Measurements from ENCODE around the gene RCBTB2. TPM values are rescaled to one million over a fixed set of nuclear protein-coding genes. Genes with fewer than 3 reads are reported as not detected.

Gene RCBTB2
- polyA plus RNA-seq, 3 donors, result 55.5 to 100 (median 64.4) TPM

GRCh38 chr13:48514793-48515192, 18.1 kb downstream of the RCBTB2 start:
- Mint-ChIP-seq H3K27ac (no peak overlapping the region), H3K9me3 (no peaks in the 10 kb centered on the region), H3K4me3 (no peak overlapping the region), H3K36me3 (peaks cover 86% of the 10 kb centered on the region in 2 donors), H3K27me3 (ENCODE audit: low read depth in 3 of 3) (no peaks in the 10 kb centered on the region), H3K4me1 (peaks cover 19% of the 10 kb centered on the region)
- Histone ChIP-seq H3K4me1 (ENCODE audit: control insufficient read depth in 1 of 2, insufficient read depth in 2 of 2, low read length in 2 of 2) (peaks cover 5% of the 10 kb centered on the region in 2 donors), H3K4me3 (replicated peaks in 1 of 3; ENCODE audit: low read depth in 2 of 3, low read length in 3 of 3) (no peak overlapping the region), H3K27ac (ENCODE audit: low read depth in 1 of 2, low read length in 2 of 2) (no peak overlapping the region), H3K9me3 (replicated peaks in 1 of 2; ENCODE audit: control insufficient read depth in 1 of 2, insufficient read depth in 1 of 2, low read length in 2 of 2) (no peaks in the 10 kb centered on the region), H4K20me1 (ENCODE audit: insufficient read depth, low read length) (no peaks in the 10 kb centered on the region), H3K27me3 (ENCODE audit: control insufficient read depth in 2 of 2, insufficient read depth in 2 of 2, low read length in 2 of 2) (no peaks in the 10 kb centered on the region), H3K36me3 (replicated peaks in 1 of 2; ENCODE audit: control insufficient read depth in 1 of 2, insufficient read depth in 2 of 2, low read length in 2 of 2) (peaks cover 66 to 93% of the 10 kb centered on the region in 2 donors), H2AFZ (ENCODE audit: insufficient read depth, low read depth, low read length, poor library complexity, severe bottlenecking) (no peak overlapping the region), H3K9ac (ENCODE audit: insufficient read depth, low read length, poor library complexity, severe bottlenecking) (no peak overlapping the region), H3K79me2 (ENCODE audit: insufficient read depth, low read length) (no peaks in the 10 kb centered on the region), H3K4me2 (replicated peaks; ENCODE audit: extremely low read depth, low read length, poor library complexity, severe bottlenecking) (no peak overlapping the region)
- WGBS (ENCODE audit: insufficient coverage), result 97% methylated on average over 3 of the region's 4 CpGs
- DNase-seq, result no peak
- intact Hi-C loops (cut with micrococcal nuclease), result loop anchor here in 1 of 2 donors (10.0 kb wide), 1 partner anchor 50 kb away; no protein-coding TSS in a partner anchor
- TF ChIP-seq CTCF (IDR thresholded peaks at IDR 0.05), result no peak

- H3K9ac ChIP-seq (ENCODE audit: insufficient read depth, low read length, poor library complexity, severe bottlenecking), result no peak overlapping the region
- Mint-ChIP-seq H3K4me3 (no peak overlapping the region), H3K27ac (no peak overlapping the region), H3K9me3 (peaks cover 0 to 2% (median 0%) of the 10 kb centered on the region in 7 donors), H3K27me3 (ENCODE audit: low read depth in 3 of 3) (peaks cover 0 to 1% (median 1%) of the 10 kb centered on the region in 3 donors), H3K36me3 (peaks cover 88 to 92% of the 10 kb centered on the region in 2 donors), H3K4me1 (peaks cover 29% of the 10 kb centered on the region)
- no peak overlapping the region for H2AFZ ChIP-seq (ENCODE audit: insufficient read depth, low read depth, low read length, poor library complexity, severe bottlenecking)
- H3K79me2 ChIP-seq (ENCODE audit: insufficient read depth, low read length), result no peaks in the 10 kb centered on the region
- intact Hi-C loops (cut with micrococcal nuclease), result loop anchor here in 1 of 2 donors (10.0 kb wide), 1 partner anchor 53 kb away; no protein-coding TSS in a partner anchor
- H3K4me3 ChIP-seq (replicated peaks in 1 of 3; ENCODE audit: low read depth in 2 of 3, low read length in 3 of 3), result no peak overlapping the region
- 99% methylated on average over 10 of the region's 10 CpGs for WGBS (ENCODE audit: insufficient coverage)
- H3K27ac ChIP-seq (ENCODE audit: low read depth in 1 of 2, low read length in 2 of 2), result no peak overlapping the region
- no peaks in the 10 kb centered on the region for H4K20me1 ChIP-seq (ENCODE audit: insufficient read depth, low read length)
- no peaks in the 10 kb centered on the region for H3K27me3 ChIP-seq (ENCODE audit: control insufficient read depth in 2 of 2, insufficient read depth in 2 of 2, low read length in 2 of 2)
- TF ChIP-seq CTCF (IDR thresholded peaks at IDR 0.05), result no peak
- DNase-seq, result no peak
- H3K36me3 ChIP-seq (replicated peaks in 1 of 2; ENCODE audit: control insufficient read depth in 1 of 2, insufficient read depth in 2 of 2, low read length in 2 of 2), result peaks cover 57 to 94% of the 10 kb centered on the region in 2 donors
- no peaks in the 10 kb centered on the region for H3K9me3 ChIP-seq (replicated peaks in 1 of 2; ENCODE audit: control insufficient read depth in 1 of 2, insufficient read depth in 1 of 2, low read length in 2 of 2)
- peaks cover 18 to 20% of the 10 kb centered on the region in 2 donors for H3K4me1 ChIP-seq (ENCODE audit: control insufficient read depth in 1 of 2, insufficient read depth in 2 of 2, low read length in 2 of 2)
- H3K4me2 ChIP-seq (replicated peaks; ENCODE audit: extremely low read depth, low read length, poor library complexity, severe bottlenecking), result no peak overlapping the region
Measured at GRCh38 chr13:48511621-48512230, 21.2 kb downstream of the RCBTB2 start.
